ENCODE measurements around the gene TMEM143.
A peak's percentile ranks its signal among the peaks of the same experiment; 100 is the strongest.

DNA sequence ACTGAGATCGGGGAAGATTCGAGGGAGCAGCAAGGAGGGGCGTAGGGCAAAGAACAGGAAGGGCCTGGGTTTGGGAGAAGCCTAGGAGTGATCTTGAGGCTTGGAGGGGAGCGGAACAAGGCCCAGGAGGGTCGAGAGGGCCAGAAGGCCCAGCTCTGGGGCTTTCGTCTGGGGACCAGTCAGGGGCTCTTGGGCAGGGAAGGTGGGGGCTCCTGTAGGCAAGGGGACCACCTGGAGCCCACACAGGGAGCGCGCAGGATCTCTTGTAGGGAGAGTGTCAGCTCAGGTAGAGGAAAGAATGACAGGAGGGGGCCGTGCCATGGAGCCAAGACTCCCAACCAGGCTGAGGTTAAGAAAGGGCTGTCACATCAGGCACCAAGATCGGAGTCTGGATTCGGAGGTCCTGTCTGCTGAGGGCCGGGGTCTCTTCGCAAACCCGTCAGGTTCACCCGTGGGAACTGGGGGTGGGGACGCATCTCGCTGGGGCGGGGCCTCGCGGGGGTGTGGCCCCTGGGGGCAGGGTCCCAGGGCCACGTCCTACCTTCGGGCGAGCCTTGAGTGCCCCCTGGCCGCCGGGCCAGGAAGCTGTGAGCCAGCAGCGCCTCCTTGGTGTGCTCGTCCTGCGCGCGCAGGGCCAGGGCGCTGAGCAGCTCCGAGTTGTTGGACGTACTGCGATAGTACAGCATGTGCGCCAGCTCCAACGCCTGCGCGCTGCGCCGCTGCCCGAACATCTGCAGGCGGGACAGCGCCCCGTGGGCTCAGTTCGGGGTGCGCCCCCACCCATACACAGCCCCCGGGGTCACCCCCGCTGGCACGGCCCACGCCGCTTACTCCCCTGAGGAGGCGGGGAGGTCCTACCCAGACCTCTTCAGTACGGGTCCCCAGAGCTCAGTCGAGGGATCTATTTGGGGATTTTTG is 30.0 kb downstream of the TMEM143 start:
- TF ChIP-seq, protein P1, sequence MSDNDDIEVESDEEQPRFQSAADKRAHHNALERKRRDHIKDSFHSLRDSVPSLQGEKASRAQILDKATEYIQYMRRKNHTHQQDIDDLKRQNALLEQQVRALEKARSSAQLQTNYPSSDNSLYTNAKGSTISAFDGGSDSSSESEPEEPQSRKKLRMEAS (IDR thresholded peaks at IDR 0.05; ENCODE audit: insufficient read depth, insufficient read length): peak; percentile 61
- TF ChIP-seq, protein P2, sequence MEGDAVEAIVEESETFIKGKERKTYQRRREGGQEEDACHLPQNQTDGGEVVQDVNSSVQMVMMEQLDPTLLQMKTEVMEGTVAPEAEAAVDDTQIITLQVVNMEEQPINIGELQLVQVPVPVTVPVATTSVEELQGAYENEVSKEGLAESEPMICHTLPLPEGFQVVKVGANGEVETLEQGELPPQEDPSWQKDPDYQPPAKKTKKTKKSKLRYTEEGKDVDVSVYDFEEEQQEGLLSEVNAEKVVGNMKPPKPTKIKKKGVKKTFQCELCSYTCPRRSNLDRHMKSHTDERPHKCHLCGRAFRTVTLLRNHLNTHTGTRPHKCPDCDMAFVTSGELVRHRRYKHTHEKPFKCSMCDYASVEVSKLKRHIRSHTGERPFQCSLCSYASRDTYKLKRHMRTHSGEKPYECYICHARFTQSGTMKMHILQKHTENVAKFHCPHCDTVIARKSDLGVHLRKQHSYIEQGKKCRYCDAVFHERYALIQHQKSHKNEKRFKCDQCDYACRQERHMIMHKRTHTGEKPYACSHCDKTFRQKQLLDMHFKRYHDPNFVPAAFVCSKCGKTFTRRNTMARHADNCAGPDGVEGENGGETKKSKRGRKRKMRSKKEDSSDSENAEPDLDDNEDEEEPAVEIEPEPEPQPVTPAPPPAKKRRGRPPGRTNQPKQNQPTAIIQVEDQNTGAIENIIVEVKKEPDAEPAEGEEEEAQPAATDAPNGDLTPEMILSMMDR (IDR thresholded peaks at IDR 0.05; ENCODE audit: extremely low read depth in 1 of 2, insufficient read depth in 1 of 2, low read depth in 1 of 2, low read length in 2 of 2): peak; percentile 77 to 94
- no peak for TF ChIP-seq POLR2A (IDR thresholded peaks at IDR 0.05; ENCODE audit: low read depth, low read length)
- TF ChIP-seq MYC (IDR thresholded peaks at IDR 0.05; ENCODE audit: low read depth, low read length): no peak
